GM13977 (cell line): Measurements from ENCODE around the gene RABL6.
A peak's percentile ranks its signal among the peaks of the same experiment; 100 is the strongest.

ENCODE experiments used
- DNase-seq: peaks from one replicate; pipeline ENCODE4 v3.0.0; 2012; ENCODE audit warnings: low spot score
- in situ Hi-C: fragments of 300-500 bp; cut with MboI; formaldehyde crosslinking; loops from one replicate; pipeline ENCODE4 v1.12.0; 2022; ENCODE audit warnings: low sequenced_read_pairs, low pct_unique_long_range_greater_than_20kb, mixed read lengths, inconsistent platforms; ENCODE audit not compliant: unreplicated experiment
- TF ChIP-seq, protein P1 (sequence below): IDR thresholded peaks from 2 replicates; pipeline ENCODE4 v1.5.1; 2012; ENCODE audit warnings: mild to moderate bottlenecking, control low read depth; ENCODE audit not compliant: insufficient read depth; ENCODE audit errors: extremely low read depth, missing control alignments

The RABL6 gene

DNA sequence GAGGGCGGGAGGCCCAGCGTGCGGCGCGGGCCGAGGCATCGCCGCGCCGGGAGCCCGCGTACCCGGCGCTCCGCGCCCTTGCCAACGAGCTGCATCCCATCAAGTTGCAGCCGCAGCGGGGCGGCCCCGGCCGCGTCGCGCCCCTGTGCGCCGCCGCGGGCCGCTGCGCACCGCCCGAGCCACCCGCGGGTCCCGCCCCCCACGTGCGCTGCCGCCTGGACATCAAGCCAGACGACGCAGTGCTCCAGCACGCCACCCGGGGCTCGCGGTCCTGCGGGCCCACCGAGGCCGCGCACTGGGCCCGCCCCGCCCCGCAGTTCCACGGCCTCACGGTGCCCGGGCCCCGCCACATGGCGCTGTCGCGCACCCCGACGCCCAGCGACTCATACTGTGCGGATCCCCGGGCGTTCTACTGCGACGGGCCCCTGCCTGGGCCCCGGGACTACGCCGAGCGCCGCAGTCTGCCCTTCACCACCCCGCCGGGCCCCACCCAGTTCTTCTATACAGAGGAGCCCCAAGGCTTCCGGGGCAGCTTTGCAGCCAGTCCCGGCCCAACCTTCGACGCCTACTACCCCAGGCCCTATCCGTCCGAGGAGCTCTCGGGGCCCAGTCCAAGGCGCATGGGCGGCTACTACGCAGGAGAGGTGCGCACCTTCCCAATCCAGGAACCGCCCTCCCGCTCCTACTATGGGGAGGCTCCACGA lies 37.2 kb downstream of the RABL6 start:
- DNase-seq, result no peak
- TF ChIP-seq, protein P1, sequence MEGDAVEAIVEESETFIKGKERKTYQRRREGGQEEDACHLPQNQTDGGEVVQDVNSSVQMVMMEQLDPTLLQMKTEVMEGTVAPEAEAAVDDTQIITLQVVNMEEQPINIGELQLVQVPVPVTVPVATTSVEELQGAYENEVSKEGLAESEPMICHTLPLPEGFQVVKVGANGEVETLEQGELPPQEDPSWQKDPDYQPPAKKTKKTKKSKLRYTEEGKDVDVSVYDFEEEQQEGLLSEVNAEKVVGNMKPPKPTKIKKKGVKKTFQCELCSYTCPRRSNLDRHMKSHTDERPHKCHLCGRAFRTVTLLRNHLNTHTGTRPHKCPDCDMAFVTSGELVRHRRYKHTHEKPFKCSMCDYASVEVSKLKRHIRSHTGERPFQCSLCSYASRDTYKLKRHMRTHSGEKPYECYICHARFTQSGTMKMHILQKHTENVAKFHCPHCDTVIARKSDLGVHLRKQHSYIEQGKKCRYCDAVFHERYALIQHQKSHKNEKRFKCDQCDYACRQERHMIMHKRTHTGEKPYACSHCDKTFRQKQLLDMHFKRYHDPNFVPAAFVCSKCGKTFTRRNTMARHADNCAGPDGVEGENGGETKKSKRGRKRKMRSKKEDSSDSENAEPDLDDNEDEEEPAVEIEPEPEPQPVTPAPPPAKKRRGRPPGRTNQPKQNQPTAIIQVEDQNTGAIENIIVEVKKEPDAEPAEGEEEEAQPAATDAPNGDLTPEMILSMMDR, result no peak
- in situ Hi-C loops, result no loop called here

GRCh38 chr9:136845465-136846260 lies 37.9 kb downstream of the RABL6 start:
- in situ Hi-C loops, result no loop called here
- no peak for DNase-seq
- TF ChIP-seq, protein P1, result no peak

DNA sequence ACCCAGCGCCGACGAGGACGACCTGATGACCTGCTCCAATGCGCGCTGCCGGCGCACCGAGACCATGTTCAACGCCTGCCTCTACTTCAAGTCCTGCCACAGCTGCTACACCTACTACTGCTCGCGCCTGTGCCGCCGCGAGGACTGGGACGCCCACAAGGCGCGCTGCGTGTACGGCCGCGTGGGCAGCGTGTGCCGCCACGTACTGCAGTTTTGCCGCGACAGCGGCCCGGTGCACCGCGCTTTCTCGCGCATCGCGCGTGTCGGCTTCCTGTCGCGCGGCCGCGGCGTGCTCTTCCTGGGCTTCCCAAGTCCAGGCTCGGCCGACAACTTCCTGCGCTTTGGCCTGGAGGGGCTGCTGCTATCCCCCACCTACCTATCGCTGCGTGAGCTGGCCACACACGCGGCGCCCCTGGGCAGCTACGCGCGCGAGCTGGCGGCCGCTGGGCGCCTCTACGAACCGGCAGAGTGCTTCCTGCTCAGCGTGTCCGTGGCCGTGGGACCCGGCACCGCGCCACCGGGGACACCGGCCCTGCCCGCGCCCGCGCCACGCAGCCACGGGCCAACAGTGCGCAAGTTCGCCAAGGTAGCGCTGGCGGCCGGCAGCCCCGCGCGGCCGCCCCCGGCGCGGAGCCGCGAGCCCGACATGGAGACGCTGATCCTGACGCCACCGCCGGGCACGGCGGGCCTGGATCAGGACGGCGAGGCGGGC lies 38.8 kb downstream of the RABL6 start:
- TF ChIP-seq, protein P1, result no peak
- in situ Hi-C loops, result no loop called here
- DNase-seq, result no peak

DNA sequence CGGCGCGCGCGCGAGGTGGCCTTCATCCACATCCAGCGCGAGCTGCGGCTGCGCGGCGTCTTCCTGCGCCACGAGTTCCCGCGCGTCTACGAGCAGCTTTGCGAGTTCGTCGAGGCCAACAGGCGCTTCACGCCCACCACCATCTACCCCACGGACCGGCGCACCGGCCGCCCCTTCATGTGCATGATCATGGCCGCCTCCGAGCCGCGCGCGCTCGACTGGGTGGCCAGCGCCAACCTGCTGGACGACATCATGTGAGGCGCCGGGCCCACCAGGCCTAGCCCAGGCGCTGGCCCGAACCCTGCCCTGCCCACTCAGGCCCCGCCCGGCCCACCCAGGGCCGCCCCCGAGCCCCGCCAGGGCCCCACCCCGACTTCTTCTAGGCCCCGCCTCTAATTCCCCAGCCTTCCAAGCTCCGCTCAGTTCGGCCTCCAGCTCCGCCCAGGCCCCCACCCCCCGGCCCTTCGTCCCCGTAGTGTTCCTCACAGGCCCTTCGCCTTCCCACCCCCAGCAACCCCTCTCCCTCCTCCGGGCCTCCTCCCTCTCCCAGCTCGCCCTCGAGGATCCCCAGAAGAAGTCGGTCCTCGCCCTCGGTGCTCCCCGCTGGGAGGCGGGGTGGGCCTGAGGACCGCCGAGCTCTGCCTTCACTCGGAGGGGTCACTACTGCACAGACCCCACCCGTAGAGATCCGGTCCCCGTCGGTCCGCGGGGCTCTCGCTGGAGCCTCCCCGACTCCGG lies 39.5 kb downstream of the RABL6 start:
- TF ChIP-seq, protein P1, result no peak
- DNase-seq, result peak; percentile 68
- in situ Hi-C loops, result no loop called here

GRCh38 chr9:136847826-136848392 lies 40.2 kb downstream of the RABL6 start:
- DNase-seq, result peak; percentile 84
- in situ Hi-C loops, result no loop called here
- TF ChIP-seq, protein P1, result no peak

DNA sequence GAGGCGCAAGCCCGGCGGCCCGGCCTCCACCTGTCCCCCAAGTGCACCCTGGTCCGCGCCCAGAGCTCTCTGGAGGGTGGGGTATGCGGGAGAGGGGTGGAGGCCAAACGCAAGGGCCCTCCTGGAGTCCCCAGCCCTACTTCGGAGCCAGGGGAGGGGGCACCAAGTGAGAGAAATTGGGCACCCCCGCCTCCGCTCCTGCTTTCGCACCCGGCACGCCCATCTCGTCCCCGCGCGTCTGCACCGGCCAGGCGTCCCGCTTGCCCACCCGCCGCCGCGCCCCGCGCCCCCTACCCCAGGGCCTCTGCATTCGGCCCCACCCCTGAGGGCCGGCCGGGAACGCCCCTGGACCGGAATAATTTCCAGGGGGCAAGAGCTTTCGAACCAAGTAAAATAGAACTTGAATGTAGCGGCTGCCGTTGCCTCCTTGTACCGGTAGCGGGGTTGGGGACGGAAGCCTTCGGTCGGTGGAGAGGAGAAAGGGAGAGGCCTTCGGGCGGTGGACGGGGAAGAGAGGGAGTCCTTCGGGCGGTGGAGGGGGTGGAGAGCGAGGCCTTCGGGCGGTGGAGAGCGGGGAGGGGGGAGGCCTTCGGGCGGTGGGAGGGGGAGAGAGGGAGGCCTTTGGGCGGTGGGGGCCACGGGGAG lies 40.8 kb downstream of the RABL6 start:
- in situ Hi-C loops, result no loop called here
- DNase-seq, result peak; percentile 83
- TF ChIP-seq, protein P1, result no peak
